GM21786 (cell line): ENCODE results near the gene COMP.
"Not testable (repeated sequence)": the region's sequence is repeated elsewhere in the genome, so short reads cannot be mapped to it uniquely, and the experiment has no call there.

ENCODE experiments used
- ATAC-seq: cut with Tn5 transposase; IDR thresholded peaks from one replicate; pipeline ENCODE4 v1.9.1; 2021; ENCODE audit not compliant: unreplicated experiment

COMP gene

GRCh38 chr19:18749362-18750231 lies 41.5 kb downstream of the COMP start:
- ATAC-seq, result no peak

- ATAC-seq, result no peak
These were observed 44.4 kb downstream of the COMP start for GRCh38 chr19:18746401-18747325.

GRCh38 chr19:18745931-18746330 lies 45.2 kb downstream of the COMP start:
- no peak for ATAC-seq

- no peak for ATAC-seq
These were observed 45.9 kb downstream of the COMP start for GRCh38 chr19:18745012-18745735.

GRCh38 chr19:18743784-18744418 lies 47.2 kb downstream of the COMP start:
- no peak for ATAC-seq

- no peak for ATAC-seq
These were observed 48.0 kb downstream of the COMP start for GRCh38 chr19:18742838-18743783.

- no peak for ATAC-seq
These were observed 48.8 kb downstream of the COMP start for GRCh38 chr19:18742324-18742723.

GRCh38 chr19:18741124-18742121 lies 49.7 kb downstream of the COMP start:
- no peak for ATAC-seq

GRCh38 chr19:18738961-18739690 lies 52.0 kb downstream of the COMP start:
- no peak for ATAC-seq

- no peak for ATAC-seq
These were observed 53.2 kb downstream of the COMP start for GRCh38 chr19:18737954-18738351.

- ATAC-seq, result no peak
These were observed 53.7 kb downstream of the COMP start for GRCh38 chr19:18737337-18737953.

GRCh38 chr19:18736415-18737336 lies 54.4 kb downstream of the COMP start:
- ATAC-seq, result no peak

GRCh38 chr19:18735752-18736151 lies 55.4 kb downstream of the COMP start:
- ATAC-seq, result no peak

- no peak for ATAC-seq
These were observed 55.8 kb downstream of the COMP start for GRCh38 chr19:18735324-18735723.

GRCh38 chr19:18733762-18734332 lies 57.3 kb downstream of the COMP start:
- ATAC-seq, result not testable (repeated sequence)

GRCh38 chr19:18733196-18733647 lies 57.9 kb downstream of the COMP start:
- no peak for ATAC-seq
